GM23248 (cell line): ENCODE results near the gene RNF217.

Source experiments
- EZH2 ChIP-seq: fragments of 200-600 bp; sonication (generic); IDR thresholded peaks from 2 replicates; pipeline ENCODE4 v1.6.1; 2018; ENCODE audit warnings: antibody characterized with exemption, mild to moderate bottlenecking; ENCODE audit not compliant: insufficient read depth, poor library complexity, severe bottlenecking
- EZH2phosphoT487 ChIP-seq: fragments of 200-600 bp; sonication (generic); IDR thresholded peaks from 2 replicates; pipeline ENCODE4 v1.6.1; 2018; ENCODE audit warnings: antibody characterized with exemption, moderate library complexity, mild to moderate bottlenecking, low read depth; ENCODE audit not compliant: insufficient read depth

DNA sequence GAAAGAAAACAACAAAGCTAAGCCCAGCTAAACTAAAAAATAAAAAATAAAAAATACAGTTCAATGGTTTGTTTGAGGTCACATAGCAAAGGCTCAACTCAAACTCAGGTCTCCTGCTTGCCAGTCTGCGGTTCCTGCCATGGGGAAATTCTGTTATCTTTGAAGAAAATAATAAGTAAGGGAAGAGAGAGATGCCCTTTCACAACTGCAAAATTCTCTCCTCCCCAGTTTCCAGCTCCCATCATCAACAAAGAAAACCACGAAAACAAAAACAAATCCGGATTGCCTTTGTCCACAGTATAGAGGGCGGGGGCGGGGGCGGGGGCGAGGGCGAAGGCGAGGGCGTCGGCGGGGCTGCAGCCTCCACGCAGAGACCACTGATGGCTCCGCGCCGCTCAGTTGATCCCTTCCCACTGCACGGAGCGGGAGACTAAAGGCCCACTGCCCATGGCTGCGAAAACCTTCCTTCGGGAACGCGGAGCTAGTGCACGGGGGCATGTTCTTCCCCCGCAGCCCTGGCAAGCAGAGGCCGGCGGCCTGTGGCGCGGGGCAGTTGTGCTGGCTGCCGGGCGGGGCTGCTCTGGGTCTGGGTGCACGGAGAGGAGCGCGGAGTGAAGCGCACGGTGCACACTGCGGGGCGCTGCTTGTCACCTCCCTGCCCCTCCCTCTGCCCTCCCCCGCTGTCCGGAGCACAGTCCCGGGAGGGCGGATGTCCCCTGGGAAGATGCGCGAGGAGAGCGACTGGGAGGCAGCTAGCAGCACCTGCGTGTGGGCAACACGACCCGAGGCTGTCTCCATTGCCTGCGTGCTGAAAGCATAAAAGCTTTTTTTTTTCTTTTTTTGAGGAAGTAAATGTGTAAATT is 137.2 kb downstream of the RNF217 start:
- TF ChIP-seq EZH2, result no peak
- no peak for TF ChIP-seq EZH2phosphoT487
